GM23338 (cell line): ENCODE data around the gene EXOC7. TPM values are rescaled to one million over a fixed set of nuclear protein-coding genes. Genes with fewer than 3 reads are reported as not detected.

Experiments
- ATAC-seq: fragments of 200-7000 bp; cut with Tn5 transposase; 3 replicates; pipeline ENCODE4 v1.9.1; 2020
- DNase-seq: peaks from one replicate; pipeline ENCODE4 v3.0.0-alpha.2; 2015; ENCODE audit warnings: low spot score
- H2AFZ ChIP-seq: fragments of 200-600 bp; sonication (generic); 2 replicates; pipeline ENCODE4 v1.8.0; 2016; ENCODE audit warnings: antibody characterized with exemption, mild to moderate bottlenecking, moderate library complexity
- H3F3A ChIP-seq: fragments of 200-600 bp; sonication (generic); replicated peaks from 2 replicates; pipeline ENCODE4 v1.8.0; 2017; ENCODE audit warnings: antibody characterized with exemption, mixed run types, low read depth
- H3K27ac ChIP-seq: fragments of 200-600 bp; sonication (generic); 2 replicates; pipeline ENCODE4 v1.6.1; 2016; ENCODE audit warnings: low read depth
- H3K27me3 ChIP-seq: fragments of 200-600 bp; sonication (generic); 2 replicates; pipeline ENCODE4 v1.8.0; 2016; ENCODE audit warnings: mild to moderate bottlenecking, mixed run types, moderate library complexity; ENCODE audit not compliant: insufficient read depth
- H3K36me3 ChIP-seq: fragments of 200-600 bp; sonication (generic); 2 replicates; pipeline ENCODE4 v1.8.0; 2016; ENCODE audit warnings: mild to moderate bottlenecking; ENCODE audit not compliant: insufficient read depth
- H3K4me1 ChIP-seq: fragments of 200-600 bp; sonication (generic); 2 replicates; pipeline ENCODE4 v1.8.0; 2016; ENCODE audit warnings: mild to moderate bottlenecking, moderate library complexity; ENCODE audit not compliant: insufficient read depth
- H3K4me2 ChIP-seq: fragments of 200-600 bp; sonication (generic); 2 replicates; pipeline ENCODE4 v1.7.1; 2017; ENCODE audit warnings: mixed run types
- H3K4me3 ChIP-seq: fragments of 200-600 bp; sonication (generic); 2 replicates; pipeline ENCODE4 v1.6.1; 2016; ENCODE audit warnings: mixed run types
- H3K79me2 ChIP-seq: fragments of 200-600 bp; sonication (generic); replicated peaks from 2 replicates; pipeline ENCODE4 v1.8.0; 2017; ENCODE audit warnings: mild to moderate bottlenecking; ENCODE audit not compliant: insufficient read depth
- H3K9me2 ChIP-seq: fragments of 200-600 bp; sonication (generic); 2 replicates; pipeline ENCODE4 v1.8.0; 2017; ENCODE audit not compliant: insufficient read depth
- H4K20me1 ChIP-seq: fragments of 200-600 bp; sonication (generic); replicated peaks from 2 replicates; pipeline ENCODE4 v1.8.0; 2017; ENCODE audit warnings: mild to moderate bottlenecking; ENCODE audit not compliant: insufficient read depth
- H3K27ac Mint-ChIP-seq: 2 replicates; pipeline ENCODE4 v1.8.0; 2020; ENCODE audit warnings: inconsistent platforms, mild to moderate bottlenecking, moderate library complexity, mixed read lengths
- H3K27me3 Mint-ChIP-seq: 3 replicates; pipeline ENCODE4 v1.8.0; 2022; ENCODE audit warnings: low read depth, mild to moderate bottlenecking, moderate library complexity, mixed read lengths, inconsistent platforms; ENCODE audit not compliant: insufficient read depth, poor library complexity
- H3K36me3 Mint-ChIP-seq: 3 replicates; pipeline ENCODE4 v1.8.0; 2021; ENCODE audit warnings: low read depth, mild to moderate bottlenecking, inconsistent platforms, moderate library complexity, mixed read lengths
- H3K4me1 Mint-ChIP-seq: 3 replicates; pipeline ENCODE4 v1.8.0; 2020; ENCODE audit warnings: mild to moderate bottlenecking, inconsistent platforms, mixed read lengths
- H3K4me3 Mint-ChIP-seq: 3 replicates; pipeline ENCODE4 v1.8.0; 2021; ENCODE audit warnings: moderate library complexity, mild to moderate bottlenecking, inconsistent platforms, mixed read lengths
- H3K9me3 Mint-ChIP-seq: 3 replicates; pipeline ENCODE4 v1.8.0; 2020; ENCODE audit warnings: moderate library complexity, mild to moderate bottlenecking, inconsistent platforms, mixed read lengths
- EZH2 ChIP-seq: fragments of 200-600 bp; sonication (generic); IDR thresholded peaks from one replicate; pipeline ENCODE4 v1.8.0; 2017; ENCODE audit warnings: antibody characterized with exemption, mild to moderate bottlenecking, low read depth; ENCODE audit not compliant: unreplicated experiment
- POLR2AphosphoS5 ChIP-seq: IDR thresholded peaks from 2 replicates; pipeline ENCODE4 v1.6.1; 2016; ENCODE audit warnings: antibody characterized with exemption, low read depth
- ZNF331 ChIP-seq: fragments of 250-450 bp; sonication (Bioruptor Pico); IDR thresholded peaks from 2 replicates; pipeline ENCODE4 v1.5.0; 2020; ENCODE audit warnings: low read depth, mild to moderate bottlenecking, moderate library complexity
- polyA plus RNA-seq: library from polyadenylated mRNA; unstranded; fragments of >200 nt; fragmentation: Nextera tagmentation; extraction: Ambion mirVana; gene quantifications from 2 replicates; pipeline ENCODE4 v1.2.1, GENCODE V29; 2016
- total RNA-seq: library from RNA; depleted of rRNA; stranded (reverse); fragments of >200 nt; shearing (Covaris generic); gene quantifications from 2 replicates; pipeline ENCODE4 v1.2.3, GENCODE V29; 2014
- TF ChIP-seq, protein P1 (sequence below): fragments of 250-450 bp; sonication (Bioruptor Pico); IDR thresholded peaks from 2 replicates; pipeline ENCODE4 v1.5.0; 2020; ENCODE audit warnings: mild to moderate bottlenecking, moderate library complexity

EXOC7 gene
- total and polyA plus RNA-seq, 2 experiments from 2014 or later = 75.4 to 77.4 TPM

- TF ChIP-seq, protein P1, sequence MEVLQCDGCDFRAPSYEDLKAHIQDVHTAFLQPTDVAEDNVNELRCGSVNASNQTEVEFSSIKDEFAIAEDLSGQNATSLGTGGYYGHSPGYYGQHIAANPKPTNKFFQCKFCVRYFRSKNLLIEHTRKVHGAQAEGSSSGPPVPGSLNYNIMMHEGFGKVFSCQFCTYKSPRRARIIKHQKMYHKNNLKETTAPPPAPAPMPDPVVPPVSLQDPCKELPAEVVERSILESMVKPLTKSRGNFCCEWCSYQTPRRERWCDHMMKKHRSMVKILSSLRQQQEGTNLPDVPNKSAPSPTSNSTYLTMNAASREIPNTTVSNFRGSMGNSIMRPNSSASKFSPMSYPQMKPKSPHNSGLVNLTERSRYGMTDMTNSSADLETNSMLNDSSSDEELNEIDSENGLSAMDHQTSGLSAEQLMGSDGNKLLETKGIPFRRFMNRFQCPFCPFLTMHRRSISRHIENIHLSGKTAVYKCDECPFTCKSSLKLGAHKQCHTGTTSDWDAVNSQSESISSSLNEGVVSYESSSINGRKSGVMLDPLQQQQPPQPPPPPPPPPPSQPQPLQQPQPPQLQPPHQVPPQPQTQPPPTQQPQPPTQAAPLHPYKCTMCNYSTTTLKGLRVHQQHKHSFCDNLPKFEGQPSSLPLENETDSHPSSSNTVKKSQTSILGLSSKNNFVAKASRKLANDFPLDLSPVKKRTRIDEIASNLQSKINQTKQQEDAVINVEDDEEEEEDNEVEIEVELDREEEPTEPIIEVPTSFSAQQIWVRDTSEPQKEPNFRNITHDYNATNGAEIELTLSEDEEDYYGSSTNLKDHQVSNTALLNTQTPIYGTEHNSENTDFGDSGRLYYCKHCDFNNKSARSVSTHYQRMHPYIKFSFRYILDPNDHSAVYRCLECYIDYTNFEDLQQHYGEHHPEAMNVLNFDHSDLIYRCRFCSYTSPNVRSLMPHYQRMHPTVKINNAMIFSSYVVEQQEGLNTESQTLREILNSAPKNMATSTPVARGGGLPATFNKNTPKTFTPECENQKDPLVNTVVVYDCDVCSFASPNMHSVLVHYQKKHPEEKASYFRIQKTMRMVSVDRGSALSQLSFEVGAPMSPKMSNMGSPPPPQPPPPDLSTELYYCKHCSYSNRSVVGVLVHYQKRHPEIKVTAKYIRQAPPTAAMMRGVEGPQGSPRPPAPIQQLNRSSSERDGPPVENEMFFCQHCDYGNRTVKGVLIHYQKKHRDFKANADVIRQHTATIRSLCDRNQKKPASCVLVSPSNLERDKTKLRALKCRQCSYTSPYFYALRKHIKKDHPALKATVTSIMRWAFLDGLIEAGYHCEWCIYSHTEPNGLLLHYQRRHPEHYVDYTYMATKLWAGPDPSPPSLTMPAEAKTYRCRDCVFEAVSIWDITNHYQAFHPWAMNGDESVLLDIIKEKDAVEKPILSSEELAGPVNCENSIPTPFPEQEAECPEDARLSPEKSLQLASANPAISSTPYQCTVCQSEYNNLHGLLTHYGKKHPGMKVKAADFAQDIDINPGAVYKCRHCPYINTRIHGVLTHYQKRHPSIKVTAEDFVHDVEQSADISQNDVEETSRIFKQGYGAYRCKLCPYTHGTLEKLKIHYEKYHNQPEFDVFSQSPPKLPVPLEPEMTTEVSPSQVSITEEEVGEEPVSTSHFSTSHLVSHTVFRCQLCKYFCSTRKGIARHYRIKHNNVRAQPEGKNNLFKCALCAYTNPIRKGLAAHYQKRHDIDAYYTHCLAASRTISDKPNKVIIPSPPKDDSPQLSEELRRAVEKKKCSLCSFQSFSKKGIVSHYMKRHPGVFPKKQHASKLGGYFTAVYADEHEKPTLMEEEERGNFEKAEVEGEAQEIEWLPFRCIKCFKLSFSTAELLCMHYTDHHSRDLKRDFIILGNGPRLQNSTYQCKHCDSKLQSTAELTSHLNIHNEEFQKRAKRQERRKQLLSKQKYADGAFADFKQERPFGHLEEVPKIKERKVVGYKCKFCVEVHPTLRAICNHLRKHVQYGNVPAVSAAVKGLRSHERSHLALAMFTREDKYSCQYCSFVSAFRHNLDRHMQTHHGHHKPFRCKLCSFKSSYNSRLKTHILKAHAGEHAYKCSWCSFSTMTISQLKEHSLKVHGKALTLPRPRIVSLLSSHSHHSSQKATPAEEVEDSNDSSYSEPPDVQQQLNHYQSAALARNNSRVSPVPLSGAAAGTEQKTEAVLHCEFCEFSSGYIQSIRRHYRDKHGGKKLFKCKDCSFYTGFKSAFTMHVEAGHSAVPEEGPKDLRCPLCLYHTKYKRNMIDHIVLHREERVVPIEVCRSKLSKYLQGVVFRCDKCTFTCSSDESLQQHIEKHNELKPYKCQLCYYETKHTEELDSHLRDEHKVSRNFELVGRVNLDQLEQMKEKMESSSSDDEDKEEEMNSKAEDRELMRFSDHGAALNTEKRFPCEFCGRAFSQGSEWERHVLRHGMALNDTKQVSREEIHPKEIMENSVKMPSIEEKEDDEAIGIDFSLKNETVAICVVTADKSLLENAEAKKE (CRISPR knock-in tag) = no peak
- TF ChIP-seq ZNF331 (CRISPR knock-in tag) = no peak
- no peak for TF ChIP-seq EZH2
- TF ChIP-seq POLR2AphosphoS5 = no peak
Measured at GRCh38 chr17:76048711-76049110, 54.9 kb downstream of the EXOC7 start (continued).

DNA sequence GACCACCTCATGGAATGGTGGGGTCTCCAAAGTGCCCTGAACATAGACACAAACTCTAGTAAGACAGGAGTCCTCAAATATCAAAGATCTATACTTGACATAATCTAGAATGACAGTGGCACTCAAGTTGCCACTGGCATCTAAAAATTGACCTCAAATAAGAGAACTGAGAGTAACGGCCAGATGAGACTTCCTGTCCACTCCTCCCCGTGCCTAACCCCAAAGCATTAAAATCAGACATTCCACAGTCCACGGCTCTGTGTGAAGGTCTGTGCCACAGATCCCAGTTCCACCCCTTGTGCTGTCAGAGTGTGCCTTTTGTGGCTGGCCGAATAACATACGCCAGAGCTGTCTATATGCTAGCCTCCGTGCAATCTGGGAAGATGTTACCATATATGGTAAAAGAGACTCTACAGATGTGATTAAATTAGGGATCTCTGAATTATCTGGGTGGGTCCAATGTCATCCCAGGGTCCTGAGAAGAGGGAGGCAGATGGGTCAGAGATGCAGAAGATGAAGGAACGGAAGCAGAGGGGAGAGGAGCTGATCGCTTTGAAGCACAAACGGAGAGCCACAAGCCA is 55.5 kb downstream of the EXOC7 start:
- Histone ChIP-seq H4K20me1 (peaks cover 10% of the 10 kb centered on the region), H3F3A (peaks cover 21% of the 10 kb centered on the region; the same call in 1 of the 2 replicates)
- peaks cover 1% of the 10 kb centered on the region for H3K27me3 Mint-ChIP-seq

More for the DNA sequence above, 55.5 kb downstream of the EXOC7 start:
- Histone ChIP-seq H3K4me3 (no peak overlapping the region), H3K27me3 (no peaks in the 10 kb centered on the region), H3K36me3 (peaks cover 53% of the 10 kb centered on the region), H3K9me2 (no peaks in the 10 kb centered on the region), H3K4me1 (peaks cover 9% of the 10 kb centered on the region; the same call in 1 of the 2 replicates), H3K79me2 (peaks cover 7% of the 10 kb centered on the region; the same call in 1 of the 2 replicates), H3K4me2 (no peak overlapping the region), H2AFZ (no peak overlapping the region), H3K27ac (peak overlapping the region; percentile 74)
- TF ChIP-seq, protein P1 (CRISPR knock-in tag) = no peak
- Mint-ChIP-seq H3K9me3 (no peaks in the 10 kb centered on the region), H3K36me3 (peaks cover 75% of the 10 kb centered on the region), H3K4me1 (peaks cover 5% of the 10 kb centered on the region; the same call in 2 of the 3 replicates), H3K27ac (0 out of 2 replicates have a peak overlapping the region, but pooled peaks have one; percentile 9), H3K4me3 (no peak overlapping the region)
- ATAC-seq (no peak), DNase-seq (no peak)
